ENCODE results near the gene DHRSX.
A peak's percentile ranks its signal among the peaks of the same experiment; 100 is the strongest.
"Not testable (repeated sequence)": the region's sequence is repeated elsewhere in the genome, so short reads cannot be mapped to it uniquely, and the experiment has no call there.

The DHRSX gene

DNA sequence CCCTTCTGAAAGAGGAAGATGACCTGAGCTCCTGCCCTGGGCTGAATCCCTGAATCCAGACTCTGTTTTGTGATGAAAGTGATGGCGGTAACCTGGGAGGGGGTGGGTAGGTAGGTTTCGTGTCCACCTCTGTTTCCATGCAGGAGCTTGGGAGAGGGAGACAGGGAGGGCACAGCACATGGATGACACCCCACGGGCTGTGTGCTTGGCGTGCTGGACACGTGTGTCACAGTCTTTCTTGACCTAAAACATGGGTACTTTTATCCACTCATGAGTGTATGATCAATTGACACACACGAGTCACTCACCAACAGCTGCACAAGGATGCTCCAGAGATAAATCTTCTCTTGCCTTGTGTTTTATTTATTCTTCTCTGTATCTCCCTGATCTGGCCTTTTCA, 111.5 kb downstream of the DHRSX start:
- no peak for DNase-seq

DNA sequence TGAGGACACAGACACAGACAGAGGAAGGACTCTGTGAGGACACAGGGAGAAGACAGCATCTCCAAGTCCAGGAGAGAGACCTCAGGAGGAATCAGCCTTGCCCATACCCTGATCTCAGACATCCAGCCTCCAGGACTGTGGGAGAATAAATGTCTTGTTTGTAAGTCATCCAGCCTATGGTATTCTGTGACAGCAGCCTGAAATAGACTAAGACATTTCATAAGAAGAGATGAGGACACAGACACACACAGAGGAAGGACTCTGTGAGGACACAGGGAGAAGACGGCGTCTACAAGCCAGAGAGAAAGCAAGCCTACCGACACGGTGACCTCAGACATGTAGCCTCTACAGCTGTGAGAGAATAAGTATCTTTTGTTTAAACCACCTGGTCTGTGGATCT, 112.1 kb downstream of the DHRSX start:
- DNase-seq = no peak

DNA sequence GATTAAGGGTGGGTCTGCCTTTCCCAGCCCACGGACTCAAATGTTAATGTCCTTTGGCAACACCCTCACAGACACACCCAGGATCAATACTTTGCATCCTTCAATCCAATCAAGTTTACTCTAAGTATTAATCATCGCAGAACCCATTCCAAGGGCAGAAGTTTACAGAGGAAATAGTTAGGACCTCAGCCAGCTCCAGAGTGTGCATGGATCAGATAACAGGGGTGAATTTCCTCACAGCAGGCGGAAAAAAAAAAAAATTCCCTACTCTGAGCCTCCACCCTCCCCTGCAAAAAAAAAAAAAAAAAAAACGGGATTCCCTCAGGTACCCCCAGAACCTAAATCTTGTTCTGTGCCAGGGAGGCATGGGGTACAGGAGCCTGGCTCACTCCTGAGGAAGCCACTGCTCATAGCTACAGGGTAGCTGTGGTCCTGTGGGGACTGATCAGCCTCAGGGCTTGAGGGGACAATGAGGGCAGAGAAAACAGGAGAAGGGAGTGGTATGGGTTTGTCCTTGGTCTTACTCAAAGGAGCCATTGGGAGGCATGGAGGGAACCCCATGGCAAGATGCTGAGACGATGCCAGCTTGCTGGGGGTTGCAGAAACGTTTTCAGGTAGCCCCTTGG, 113.0 kb downstream of the DHRSX start:
- DNase-seq = no peak

DNA sequence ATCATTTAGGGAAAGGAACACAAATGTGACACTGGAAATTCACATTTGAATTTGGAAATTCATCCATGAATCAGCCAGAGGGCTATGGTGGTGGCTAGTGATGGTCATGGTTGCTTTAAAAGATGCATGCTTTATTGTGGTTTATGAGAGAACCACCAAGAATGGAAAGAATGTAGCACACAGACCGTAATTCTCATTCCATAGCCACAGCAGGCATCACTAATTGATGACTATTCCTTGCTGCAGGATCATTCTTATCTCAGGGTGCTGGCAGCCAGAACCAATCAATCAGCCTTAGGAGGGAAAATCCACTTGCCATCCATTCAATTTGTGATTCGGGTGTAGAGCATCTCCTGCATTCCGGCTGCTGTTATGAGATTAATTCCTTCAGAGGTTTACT, 115.6 kb downstream of the DHRSX start:
- DNase-seq = no peak

DNA sequence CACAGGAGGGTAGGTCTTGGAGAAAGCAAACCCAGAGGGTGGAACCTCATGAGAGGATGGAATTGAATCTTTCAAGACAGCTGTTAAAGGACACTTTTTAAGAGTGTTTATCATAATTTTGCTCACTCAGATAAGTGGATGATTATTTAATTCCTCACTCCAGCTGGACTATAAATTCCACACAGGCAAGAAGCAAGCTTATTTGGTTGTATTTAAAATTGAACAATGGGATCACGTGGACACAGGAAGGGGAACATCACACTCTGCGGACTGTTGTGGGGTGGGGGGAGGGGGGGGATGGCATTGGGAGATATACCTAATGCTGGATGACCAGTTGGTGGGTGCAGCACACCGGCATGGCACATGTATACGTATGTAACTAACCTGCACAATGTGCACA, 116.3 kb downstream of the DHRSX start:
- no peak for DNase-seq

DNA sequence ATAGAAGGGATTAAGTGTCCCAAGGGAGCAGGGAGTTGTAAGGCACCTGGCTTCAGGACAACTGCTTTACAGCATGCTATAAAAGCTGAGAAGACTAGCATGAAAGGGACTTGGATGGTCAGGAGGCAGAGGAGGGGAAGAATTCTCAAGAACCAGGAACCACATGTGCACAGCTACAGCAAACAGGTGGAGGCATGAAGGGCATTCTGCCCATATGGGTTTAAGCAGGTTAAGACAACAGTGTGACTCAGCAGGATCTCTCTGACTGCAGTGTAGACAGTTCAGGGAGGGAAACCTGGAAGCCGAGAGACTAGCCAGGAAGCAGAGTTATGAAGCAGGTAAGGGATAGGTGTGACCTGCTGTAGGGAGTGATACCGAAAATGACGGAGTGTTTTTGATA, 117.0 kb downstream of the DHRSX start:
- no peak for DNase-seq

DNA sequence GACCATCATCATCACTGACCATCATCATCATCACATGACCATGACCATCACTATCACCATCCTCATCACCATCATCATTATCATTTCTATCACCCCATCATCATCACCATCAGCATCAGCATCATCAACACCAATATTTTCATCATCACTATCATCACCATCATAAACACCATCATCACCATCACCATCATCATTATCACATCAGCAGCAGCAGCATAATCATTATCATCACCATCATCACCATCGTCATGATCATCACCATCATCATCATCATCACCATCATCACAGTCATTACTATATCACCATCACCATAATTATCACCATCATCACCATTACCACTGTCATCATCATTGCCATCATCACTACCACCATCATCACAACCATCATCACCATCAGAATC, 117.6 kb downstream of the DHRSX start:
- DNase-seq = no peak

DNA sequence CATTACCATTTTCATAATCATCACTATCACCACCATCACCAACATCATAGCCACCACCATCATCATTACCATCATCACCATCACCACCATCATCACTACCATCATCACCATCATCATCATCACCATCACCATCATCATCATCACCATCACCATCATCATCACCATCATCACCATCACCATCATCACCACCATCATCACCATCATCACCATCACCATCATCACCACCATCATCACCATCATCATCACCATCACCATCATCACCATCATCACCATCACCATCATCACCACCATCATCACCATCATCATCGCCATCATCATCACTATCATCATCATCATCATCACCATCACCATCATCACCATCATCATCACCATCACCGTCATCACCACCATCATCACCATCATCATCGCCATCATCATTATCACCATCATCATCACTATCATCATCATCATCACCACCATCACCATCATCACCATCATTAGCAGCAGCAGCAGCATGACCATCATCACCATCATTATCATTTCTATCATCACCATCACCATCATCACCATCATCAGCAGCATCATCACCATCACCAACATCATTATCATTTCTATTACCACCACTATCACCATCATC, 118.2 kb downstream of the DHRSX start:
- not testable (repeated sequence) for DNase-seq

DNA sequence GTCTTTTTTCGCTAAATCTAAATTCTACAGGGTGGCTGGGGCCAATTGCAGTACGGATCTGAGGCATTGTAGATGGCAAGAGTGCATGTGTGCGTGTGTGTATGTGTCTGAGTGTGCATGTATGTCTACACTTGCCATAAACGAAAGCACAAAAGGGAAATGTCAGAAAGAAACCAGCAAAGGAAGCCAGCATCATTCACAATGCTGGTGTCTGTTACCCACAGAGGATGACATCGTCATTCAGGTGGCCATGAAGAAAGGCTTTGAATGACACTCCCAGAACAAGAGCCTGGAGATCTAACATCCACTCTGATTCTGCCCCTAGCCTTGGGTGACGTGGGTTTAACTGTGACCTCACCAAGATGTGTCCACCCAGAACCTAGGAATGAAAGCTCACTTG, 124.6 kb downstream of the DHRSX start:
- DNase-seq = no peak

DNA sequence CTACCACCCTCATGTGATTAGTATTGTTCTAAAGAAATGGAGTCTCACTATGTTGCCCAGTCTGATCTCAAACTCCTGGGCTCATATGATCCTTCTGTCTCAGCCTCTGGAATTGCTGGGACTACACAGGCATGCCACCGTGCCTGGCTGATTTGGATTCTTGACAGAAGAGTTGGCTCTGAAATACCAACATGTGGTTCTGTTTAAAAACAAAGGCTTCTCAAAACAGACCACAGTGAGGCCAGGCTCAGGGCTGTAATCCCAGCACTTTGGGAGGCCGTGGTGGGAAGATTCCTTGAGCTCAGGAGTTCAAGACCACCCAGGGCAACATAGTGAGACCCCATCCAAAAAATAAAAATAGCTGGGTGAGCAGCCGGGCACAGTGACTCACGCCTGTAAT, 126.7 kb downstream of the DHRSX start:
- DNase-seq = no peak

DNA sequence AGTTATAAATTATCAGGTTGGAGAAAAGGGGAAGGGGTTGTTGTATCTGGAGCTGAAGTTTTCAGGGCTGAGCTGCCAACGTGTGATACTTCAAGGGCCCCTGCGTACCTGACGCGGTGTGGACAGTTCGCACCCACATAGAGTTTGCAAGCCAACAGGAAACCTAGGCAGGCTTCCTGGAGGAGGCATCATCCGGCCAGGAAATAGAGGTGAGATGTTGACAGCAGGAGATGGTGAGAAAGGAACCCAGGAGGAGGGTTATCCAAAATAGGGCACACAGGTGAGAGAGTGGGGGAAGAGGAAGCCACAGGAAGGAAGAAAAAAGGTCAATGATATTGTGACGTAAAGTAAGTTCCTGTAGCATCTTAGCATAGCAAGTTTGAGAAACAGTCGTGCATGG, 127.2 kb downstream of the DHRSX start:
- no peak for DNase-seq

DNA sequence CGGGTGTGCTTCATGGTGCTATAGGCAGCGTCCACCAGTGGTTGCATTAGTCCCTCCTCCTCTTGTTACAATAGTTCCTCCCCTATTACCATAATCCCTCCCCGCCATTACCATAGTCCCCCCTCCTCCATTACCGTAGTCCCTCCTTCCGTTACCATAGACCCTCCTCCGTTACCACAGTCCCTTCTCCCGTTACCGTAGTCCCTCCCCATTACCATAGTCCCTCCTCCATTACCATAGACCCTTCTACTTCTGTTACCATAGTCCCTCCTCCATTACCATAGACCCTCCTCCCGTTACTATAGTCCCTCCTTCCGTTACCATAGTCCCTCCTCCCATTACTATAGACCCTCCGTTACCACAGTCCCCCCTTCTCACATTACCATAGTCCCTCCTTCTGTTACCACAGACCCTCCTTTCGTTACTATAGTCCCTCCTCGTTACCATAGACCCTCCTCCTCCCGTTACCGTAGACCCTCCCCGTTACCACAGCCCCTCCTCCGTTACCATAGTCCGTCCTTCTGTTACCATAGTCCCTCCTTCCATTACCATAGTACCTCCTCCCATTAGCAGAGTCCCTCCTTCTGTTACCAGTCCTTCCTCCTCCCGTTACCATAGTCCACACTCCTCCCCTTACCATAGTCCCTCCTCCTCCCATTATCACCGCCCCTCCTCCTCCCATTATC, 129.6 kb downstream of the DHRSX start:
- no peak for DNase-seq

DNA sequence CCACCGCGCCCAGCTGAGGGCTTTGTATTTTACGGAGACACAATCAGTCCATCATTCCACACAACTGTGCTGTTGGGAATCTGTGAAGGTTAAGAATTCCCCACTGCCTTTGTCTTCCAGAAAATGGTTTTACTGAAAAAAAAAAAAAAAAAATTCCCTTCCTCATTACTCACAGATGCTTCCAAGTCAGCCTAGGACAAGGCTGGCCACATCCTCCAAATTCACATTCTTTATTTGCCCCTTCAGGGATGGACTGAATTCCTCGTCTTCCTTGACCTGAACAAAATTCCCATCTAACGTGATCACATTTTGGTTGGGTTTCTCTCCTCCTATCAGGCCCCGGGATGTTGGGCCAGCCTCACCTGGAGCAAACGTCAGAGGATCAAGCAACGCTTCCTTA, 130.3 kb downstream of the DHRSX start:
- DNase-seq = no peak

DNA sequence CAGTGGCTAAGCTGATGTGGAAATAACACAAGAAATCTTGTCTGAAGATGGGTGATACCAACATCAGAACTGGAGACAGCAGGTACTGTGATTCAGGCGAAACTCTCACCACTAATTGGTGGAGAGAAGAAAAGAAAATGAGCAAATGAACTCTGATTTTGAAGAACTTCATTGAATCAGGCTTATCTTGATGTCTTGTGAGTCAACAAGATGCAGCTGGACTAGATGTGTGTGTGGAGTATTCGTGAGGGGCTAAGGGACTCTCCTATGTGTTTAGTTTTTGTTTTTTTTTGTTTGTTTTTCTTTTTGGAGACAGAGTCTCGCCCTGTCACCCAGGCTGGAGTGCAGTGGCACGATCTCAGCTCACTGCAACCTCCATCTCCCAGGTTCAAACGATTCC, 131.6 kb downstream of the DHRSX start:
- DNase-seq = no peak

DNA sequence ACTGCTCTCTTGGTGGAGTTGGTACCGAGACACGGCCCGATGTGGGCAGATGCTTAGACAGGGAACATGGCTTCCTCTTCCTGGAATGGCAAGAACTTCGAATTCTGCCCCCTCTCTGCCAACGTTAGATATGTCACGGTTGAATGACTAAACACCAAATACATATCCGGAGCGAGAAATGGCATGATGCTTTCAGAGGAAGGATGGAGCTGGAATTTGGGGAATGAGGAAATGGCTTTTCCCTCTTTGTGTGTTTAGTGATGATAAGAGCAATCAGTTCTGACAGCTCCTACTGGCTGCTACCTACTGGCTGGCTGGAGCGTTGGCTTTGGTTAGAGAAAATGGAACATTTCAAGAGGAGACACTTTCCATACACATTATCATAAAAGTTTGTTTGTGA, 140.0 kb downstream of the DHRSX start:
- DNase-seq = no peak

DNA sequence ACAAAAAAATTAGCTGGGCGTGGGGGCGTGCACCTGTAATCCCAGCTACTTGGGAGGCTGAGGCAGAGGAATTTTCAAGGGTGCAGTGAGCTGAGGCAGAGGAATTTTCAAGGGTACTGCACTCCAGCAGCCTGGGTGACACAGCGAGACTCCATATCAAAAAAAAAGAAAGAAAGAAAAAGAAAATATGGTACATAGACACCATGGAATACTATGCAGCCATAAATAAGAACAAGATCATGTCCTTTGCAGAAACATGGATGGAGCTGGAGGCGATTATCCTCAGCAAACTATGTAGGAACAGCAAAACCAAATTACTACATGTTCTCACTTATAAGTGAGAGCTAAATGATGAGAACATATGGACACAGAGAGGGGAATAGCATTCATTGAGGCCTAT, 141.3 kb downstream of the DHRSX start:
- not testable (repeated sequence) for DNase-seq

DNA sequence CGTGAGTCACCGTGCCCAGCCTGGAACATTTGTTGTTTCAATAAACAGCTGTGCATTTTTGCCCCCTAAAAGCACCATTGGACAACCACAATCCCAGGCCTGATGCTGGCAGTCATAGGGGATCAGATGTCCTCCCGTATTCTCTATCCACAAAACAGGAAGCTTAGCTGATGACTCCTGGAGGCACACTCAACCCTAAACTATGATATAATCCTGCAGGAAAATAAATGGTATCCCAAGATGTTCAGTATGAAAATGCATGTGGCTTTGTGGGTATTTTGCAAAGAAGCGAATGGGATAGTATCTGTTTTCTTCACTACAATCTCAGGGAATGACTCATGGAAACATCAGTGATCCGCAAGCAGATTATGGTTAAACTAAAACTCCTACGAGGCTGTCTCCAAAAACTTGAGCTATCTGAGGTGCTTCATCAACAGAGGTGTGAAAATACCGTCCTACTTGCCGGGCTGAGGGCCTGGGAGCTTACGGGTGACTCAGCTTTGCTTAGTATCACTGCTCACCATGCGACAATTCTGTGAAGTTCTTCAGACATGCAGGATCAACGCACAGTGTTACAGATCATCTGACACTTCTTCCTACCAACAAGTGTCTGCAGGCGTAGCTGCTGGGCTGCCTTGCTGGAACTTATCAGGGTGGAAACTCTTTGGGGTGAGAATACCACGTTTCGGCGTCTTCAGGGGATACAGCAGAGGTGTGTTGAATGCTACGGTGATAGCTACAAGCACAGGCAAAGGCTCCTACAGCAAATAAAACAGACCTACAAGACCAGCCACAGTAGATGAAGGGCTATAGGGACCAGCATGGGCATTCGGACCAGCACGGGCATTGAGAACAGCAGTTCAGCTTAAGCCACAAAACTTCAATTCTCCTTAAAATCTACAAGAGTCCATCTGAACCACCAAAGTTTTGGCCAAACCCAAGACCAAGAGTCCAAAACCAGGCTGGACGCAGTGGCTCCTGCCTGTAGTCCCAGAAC, 148.5 kb downstream of the DHRSX start:
- DNase-seq = peak; percentile 19 to 20

DNA sequence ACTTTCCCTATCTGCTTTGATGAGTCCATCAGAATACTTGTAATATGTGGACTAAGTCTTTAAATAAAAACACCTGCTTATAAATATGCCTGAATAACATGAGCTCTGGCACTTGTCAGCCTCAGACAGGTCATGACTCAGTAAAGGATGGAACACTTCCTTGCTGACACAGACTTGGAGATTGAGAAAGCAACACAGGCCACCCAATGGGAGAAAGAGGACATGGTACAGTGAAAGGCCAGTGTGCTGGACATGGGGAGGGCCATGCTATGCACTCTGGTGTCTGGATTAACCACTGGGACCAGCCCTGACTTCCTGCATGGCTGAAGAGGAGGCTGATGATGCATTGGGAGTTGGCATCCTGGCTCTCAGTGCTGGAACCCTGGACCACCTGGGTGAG, 149.5 kb downstream of the DHRSX start:
- DNase-seq = no peak

DNA sequence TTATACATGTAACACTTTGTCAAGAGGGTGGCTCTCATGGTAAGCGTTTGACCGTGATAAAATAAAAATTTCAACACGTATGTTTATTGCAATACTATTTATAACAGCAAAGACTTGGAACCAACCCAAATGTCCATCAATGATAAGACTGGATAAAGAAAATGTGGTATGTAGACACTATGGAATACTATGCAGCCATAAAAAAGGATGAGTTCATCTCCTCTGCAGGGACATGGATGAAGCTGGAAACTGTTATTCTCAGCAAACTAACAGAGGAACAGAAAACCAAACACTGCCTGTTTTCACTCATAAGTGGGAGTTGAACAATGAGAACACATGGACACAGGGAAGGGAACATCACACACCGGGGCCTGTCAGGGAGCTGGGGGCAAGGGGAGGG, 150.1 kb downstream of the DHRSX start:
- not testable (repeated sequence) for DNase-seq

DNA sequence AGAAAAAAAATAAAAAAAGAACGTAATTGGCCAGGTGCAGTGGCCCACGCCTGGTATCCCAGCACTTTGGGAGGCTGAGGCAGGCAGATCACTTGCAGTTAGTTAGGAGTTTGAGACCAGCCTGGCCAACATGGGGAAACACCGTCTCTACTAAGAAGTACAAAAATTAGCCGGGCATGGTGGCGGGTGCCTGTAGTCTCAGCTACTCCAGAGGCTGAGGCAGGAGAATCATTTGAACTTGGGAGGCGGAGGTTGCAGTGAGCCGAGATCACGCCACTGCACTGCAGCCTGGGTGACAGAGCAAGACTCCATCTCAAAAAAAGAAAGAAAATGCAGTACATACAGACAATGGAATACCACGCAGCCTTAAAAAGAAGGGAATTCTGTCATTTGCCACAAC, 150.7 kb downstream of the DHRSX start:
- not testable (repeated sequence) for DNase-seq

DNA sequence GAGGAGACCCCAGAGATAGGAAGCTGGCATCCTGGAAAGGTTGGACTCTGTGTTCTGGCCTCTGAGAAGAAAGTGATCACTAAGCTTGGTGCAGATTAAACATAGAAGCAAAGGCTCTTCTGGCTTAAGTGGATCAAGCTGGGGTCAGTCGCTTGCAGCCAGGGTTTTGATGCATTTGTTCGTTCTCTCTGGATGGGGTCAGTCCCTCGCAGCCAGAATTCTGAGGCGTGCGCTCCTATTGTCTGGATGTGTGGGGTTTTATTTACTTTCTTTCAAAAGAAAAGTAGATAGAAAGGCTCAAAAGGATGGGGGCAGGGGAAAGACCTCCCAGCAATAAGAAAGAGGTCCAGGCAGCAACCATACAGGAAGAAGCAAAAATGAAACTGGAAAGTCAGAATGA, 152.6 kb downstream of the DHRSX start:
- no peak for DNase-seq

DNA sequence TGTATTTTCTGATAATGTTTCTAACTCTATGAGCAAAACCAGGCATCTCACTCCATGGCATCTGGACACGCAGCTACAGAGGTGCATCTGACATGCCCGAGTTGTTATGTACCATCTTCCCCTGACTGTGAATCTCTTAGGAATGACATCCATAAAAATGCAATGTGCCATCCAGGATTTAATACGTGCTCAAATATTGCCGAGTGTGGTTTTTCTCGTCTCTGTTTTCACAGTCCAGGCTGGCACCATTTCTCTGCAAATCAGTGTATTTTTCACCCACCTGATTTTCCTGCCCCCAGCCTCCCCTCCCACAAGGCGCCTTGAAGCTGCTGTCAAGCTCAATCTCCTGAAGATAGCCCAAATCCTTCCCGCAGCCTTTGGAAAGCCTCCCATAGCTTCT, 154.6 kb downstream of the DHRSX start:
- DNase-seq = no peak

DNA sequence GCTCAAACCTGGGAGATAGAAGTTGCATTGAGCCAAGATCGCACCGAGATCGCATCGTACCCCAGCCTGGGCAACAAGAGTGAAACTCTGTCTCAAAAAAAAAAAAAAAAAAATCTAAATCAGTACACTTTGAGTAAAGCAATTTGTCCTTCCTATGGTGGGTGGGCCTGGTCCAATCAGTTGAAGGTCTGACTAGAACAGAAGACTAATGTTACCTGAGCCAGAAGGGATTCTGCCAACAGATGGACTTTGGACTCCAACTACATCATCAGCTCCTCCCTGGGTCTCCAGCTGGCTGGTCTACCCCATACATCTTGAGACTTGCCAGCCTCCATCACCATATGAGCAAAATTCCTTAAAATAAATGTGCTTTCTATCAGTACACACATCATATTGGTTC, 155.2 kb downstream of the DHRSX start:
- DNase-seq = no peak
